Psoas muscle (tissue), 8 donors: Measurements from ENCODE around the gene LRP1B. TPM values are rescaled to one million over a fixed set of nuclear protein-coding genes. Genes with fewer than 3 reads are reported as not detected.

Experiments used
- ATAC-seq, 4 donors: fragments of 200-7000 bp; cut with Tn5 transposase; one replicate each; pipeline ENCODE4 v1.9.1; 2020; ENCODE audit warnings: moderate library complexity in 3 of 4, mild to moderate bottlenecking in 2 of 4
- DNase-seq, 2 donors: peaks; one replicate each; pipeline ENCODE4 v3.0.0-alpha.2; 2020
- H3K27ac ChIP-seq: fragments of 200-600 bp; one replicate; pipeline ENCODE4 v1.8.0; 2022
- H3K27me3 ChIP-seq, 3 donors: fragments of 200-600 bp in 1 of 3; one replicate each; pipeline versions ENCODE4 v1.6.1 to v1.8.0; 2013 to 2022; ENCODE audit warnings: low read length in 2 of 3, mild to moderate bottlenecking in 2 of 3, moderate library complexity in 1 of 3; ENCODE audit not compliant: insufficient read depth in 3 of 3
- H3K36me3 ChIP-seq, 2 donors: fragments of 200-600 bp in 1 of 2; one replicate each; pipeline versions ENCODE4 v1.6.1 to v1.8.0; 2013 to 2022; ENCODE audit warnings: low read depth in 1 of 2, mild to moderate bottlenecking in 1 of 2, moderate library complexity in 1 of 2; ENCODE audit not compliant: insufficient read depth in 1 of 2
- H3K4me1 ChIP-seq: fragments of 200-600 bp; one replicate; pipeline ENCODE4 v1.8.0; 2022
- H3K4me3 ChIP-seq: fragments of 200-600 bp; one replicate; pipeline ENCODE4 v1.8.0; 2022; ENCODE audit warnings: mild to moderate bottlenecking
- H3K9me3 ChIP-seq: fragments of 200-600 bp; one replicate; pipeline ENCODE4 v1.8.0; 2022
- CTCF ChIP-seq: fragments of 200-600 bp; IDR thresholded peaks from one replicate; pipeline ENCODE4 v1.8.0; 2022; ENCODE audit warnings: antibody characterized with exemption
- WGBS, 3 donors: extraction: QIAGEN DNeasy Blood & Tissue Kit; methylation state at CpG; one replicate each; pipeline versions ENCODE4 v1.1.6 to v1.1.7; 2013; 5-methylcytosine and 5-hydroxymethylcytosine counted together
- intact Hi-C, 2 donors: fragments of 100-400 bp; cut with DNase I; formaldehyde crosslinking; loops; one replicate each; pipeline versions ENCODE4 v1.11.0 to v1.14.2; 2022
- polyA plus RNA-seq, 3 donors: library from polyadenylated mRNA; stranded (reverse); fragments of 200-250 nt; gene quantifications; one replicate each; pipeline ENCODE4 v1.2.3, GENCODE V29; 2013
- total RNA-seq, 4 donors: library from RNA; stranded (reverse); fragmentation: NEBNext Ultra II Directional in 2 of 4; extraction: Animal tissue kit (Norgen Biotek cat#: 25700) in 2 of 4; gene quantifications; one replicate each; pipeline versions ENCODE4 v1.2.1 to v1.2.4, GENCODE V29; 2021 to 2023
- donor health status: healthy with polysubstance abuse.
- donor health status: DM: no; HTN: no; CAD: no; lungs with moderate emphysema.
- donor health status: Bipolar disorder and iron deficiency.
- donor health status: healthy.
- donor health status: DM: yes; HTN: yes; CAD: no.
- donor health status: DM: no; HTN: no; CAD: no.
- donor health status: DM: no; HTN: no; CAD: no.
- donor health status: DM: yes; HTN: yes; CAD: no.

The LRP1B gene
- total and polyA plus RNA-seq, 7 donors: 0.33 to 3.3 (median 0.95) TPM

GRCh38 chr2:140863713-140864112 lies 1267.1 kb downstream of the LRP1B start:
- H3K27me3 ChIP-seq: no peaks in the 10 kb centered on the region
- no peak overlapping the region for H3K27ac ChIP-seq
- DNase-seq: no peak
- ATAC-seq: peak in 2 of 4 donors; percentile 34 to 56
- 55 to 59% (median 55%) methylated on average over 2 of the region's 2 CpGs for WGBS, 3 donors
- TF ChIP-seq CTCF: peak; percentile 56
- intact Hi-C loops: loop anchor here in 1 of 2 donors (5.0 to 10.0 kb wide), 2 partner anchors 776 to 1069 kb away; no protein-coding TSS in a partner anchor
- H3K4me3 ChIP-seq: no peak overlapping the region
- H3K4me1 ChIP-seq: no peaks in the 10 kb centered on the region
- H3K36me3 ChIP-seq: no peaks in the 10 kb centered on the region
- no peaks in the 10 kb centered on the region for H3K9me3 ChIP-seq

- Histone ChIP-seq H3K36me3 (no peaks in the 10 kb centered on the region), H3K9me3 (no peaks in the 10 kb centered on the region), H3K4me1 (no peaks in the 10 kb centered on the region), H3K27ac (no peak overlapping the region), H3K4me3 (no peak overlapping the region), H3K27me3 (no peaks in the 10 kb centered on the region)
- 29 to 37% (median 37%) methylated on average over 2 of the region's 2 CpGs for WGBS, 3 donors
- TF ChIP-seq CTCF: no peak
- intact Hi-C loops: loop anchor here in 1 of 2 donors (5.0 to 10.0 kb wide), 2 partner anchors 775 to 1067 kb away; no protein-coding TSS in a partner anchor
- no peak for DNase-seq
- no peak for ATAC-seq
Observed at GRCh38 chr2:140862181-140862580, 1268.6 kb downstream of the LRP1B start.

- no peak for ATAC-seq
- intact Hi-C loops: loop anchor here in 1 of 2 donors (5.0 to 10.0 kb wide), 2 partner anchors 774 to 1067 kb away; no protein-coding TSS in a partner anchor
- 87 to 93% (median 88%) methylated on average over 3 of the region's 3 CpGs for WGBS, 3 donors
Observed at GRCh38 chr2:140861666-140862065, 1269.2 kb downstream of the LRP1B start.

GRCh38 chr2:140855471-140855870 lies 1275.3 kb downstream of the LRP1B start:
- Histone ChIP-seq H3K27ac (no peak overlapping the region), H3K4me1 (no peaks in the 10 kb centered on the region), H3K36me3 (no peaks in the 10 kb centered on the region), H3K27me3 (no peaks in the 10 kb centered on the region), H3K4me3 (no peak overlapping the region), H3K9me3 (no peaks in the 10 kb centered on the region)
- intact Hi-C loops: no loop called here
- ATAC-seq: no peak
- no peak for TF ChIP-seq CTCF
- DNase-seq: no peak
- WGBS, 3 donors: 90 to 98% (median 94%) methylated on average over 2 of the region's 2 CpGs

More at GRCh38 chr2:140861666-140862065, 1269.2 kb downstream of the LRP1B start:
- no peaks in the 10 kb centered on the region for H3K36me3 ChIP-seq
- no peaks in the 10 kb centered on the region for H3K9me3 ChIP-seq
- H3K27me3 ChIP-seq: no peaks in the 10 kb centered on the region
- H3K27ac ChIP-seq: no peak overlapping the region
- H3K4me3 ChIP-seq: no peak overlapping the region
- no peak for DNase-seq
- no peaks in the 10 kb centered on the region for H3K4me1 ChIP-seq
- TF ChIP-seq CTCF: no peak
